ENCODE results near the gene B4GALT6.

GRCh38 chr18:31611511-31611910, 72.9 kb downstream of the B4GALT6 start:
- TF ChIP-seq TAF1 (IDR thresholded peaks at IDR 0.05; ENCODE audit: low read depth, low read length): no peak
- TF ChIP-seq POLR2A (IDR thresholded peaks at IDR 0.05; ENCODE audit: low read depth, low read length): no peak
- no peak for TF ChIP-seq SPI1 (IDR thresholded peaks at IDR 0.05; ENCODE audit: low read depth, low read length)
- no peak for TF ChIP-seq POLR2AphosphoS5 (IDR thresholded peaks at IDR 0.05; ENCODE audit: low read depth, low read length)
- TF ChIP-seq PAX5 (IDR thresholded peaks at IDR 0.05; ENCODE audit: insufficient read depth, low read length, severe bottlenecking): no peak

All from GM12891 (cell line).